Aorta (tissue), 5 donors: ENCODE measurements around the gene GTF2H4. TPM values are rescaled to one million over a fixed set of nuclear protein-coding genes. Genes with fewer than 3 reads are reported as not detected.
A peak's percentile ranks its signal among the peaks of the same experiment; 100 is the strongest.

Source experiments
- ATAC-seq: fragments of 200-7000 bp; cut with Tn5 transposase; one replicate; pipeline ENCODE4 v1.9.1; 2022; ENCODE audit warnings: moderate library complexity; ENCODE audit not compliant: low FRiP score
- DNase-seq, 2 donors: peaks; one replicate each; pipeline ENCODE4 v3.0.0-alpha.2; 2020
- H3K27ac ChIP-seq, 2 donors: one replicate each; pipeline ENCODE4 v1.5.1; 2013; ENCODE audit warnings: low read length in 2 of 2, mild to moderate bottlenecking in 2 of 2, moderate library complexity in 2 of 2, control low read depth in 1 of 2, inconsistent platforms in 1 of 2, low read depth in 1 of 2
- H3K27me3 ChIP-seq, 2 donors: one replicate each; pipeline ENCODE4 v1.6.1; 2013; ENCODE audit warnings: control low read depth in 1 of 2, low read length in 1 of 2, mild to moderate bottlenecking in 1 of 2, moderate library complexity in 1 of 2; ENCODE audit not compliant: insufficient read depth in 2 of 2, control insufficient read depth in 1 of 2
- H3K36me3 ChIP-seq, 2 donors: one replicate each; pipeline ENCODE4 v1.6.1; 2013; ENCODE audit warnings: control low read depth in 1 of 2, low read length in 1 of 2, mild to moderate bottlenecking in 1 of 2; ENCODE audit not compliant: insufficient read depth in 2 of 2, control insufficient read depth in 1 of 2
- H3K4me1 ChIP-seq, 2 donors: one replicate each; pipeline ENCODE4 v1.6.1; 2013; ENCODE audit warnings: low read length in 2 of 2, control low read depth in 1 of 2, mild to moderate bottlenecking in 1 of 2, moderate library complexity in 1 of 2; ENCODE audit not compliant: insufficient read depth in 2 of 2, control insufficient read depth in 1 of 2
- H3K4me3 ChIP-seq, 2 donors: one replicate each; pipeline ENCODE4 v1.5.1; 2013; ENCODE audit warnings: low read length in 2 of 2, control low read depth in 1 of 2, mild to moderate bottlenecking in 1 of 2
- H3K9me3 ChIP-seq: one replicate; pipeline ENCODE4 v1.6.1; 2013; ENCODE audit warnings: mild to moderate bottlenecking, low read length; ENCODE audit not compliant: control insufficient read depth
- WGBS, 2 donors: extraction: QIAGEN DNeasy Blood & Tissue Kit; methylation state at CpG; one replicate each; pipeline ENCODE4 v1.1.7; 2013; 5-methylcytosine and 5-hydroxymethylcytosine counted together
- intact Hi-C, 2 donors: fragments of 100-400 bp; cut with DNase I; formaldehyde crosslinking; loops; one replicate each; pipeline versions ENCODE4 v1.14.2 to v1.15.0; 2022
- polyA plus RNA-seq, 2 donors: library from polyadenylated mRNA; stranded (reverse); fragments of 200-250 nt; gene quantifications; one replicate each; pipeline ENCODE4 v1.2.3, GENCODE V29; 2013
- total RNA-seq, 2 donors: library from RNA; stranded (reverse); fragmentation: NEBNext Ultra II Directional; extraction: Animal tissue kit (Norgen Biotek cat#: 25700); gene quantifications; one replicate each; pipeline ENCODE4 v1.2.1, GENCODE V29; 2021
- donor health status: healthy with polysubstance abuse.
- donor health status: Bipolar disorder and iron deficiency.
- donor health status: DM: no; HTN: no; CAD: no.
- donor health status: DM: no; HTN: no; CAD: no.
- donor health status: DM: yes; HTN: yes; CAD: no.

Gene GTF2H4
- total and polyA plus RNA-seq, 4 donors: 3.9 to 88.2 (median 34.1) TPM

DNA sequence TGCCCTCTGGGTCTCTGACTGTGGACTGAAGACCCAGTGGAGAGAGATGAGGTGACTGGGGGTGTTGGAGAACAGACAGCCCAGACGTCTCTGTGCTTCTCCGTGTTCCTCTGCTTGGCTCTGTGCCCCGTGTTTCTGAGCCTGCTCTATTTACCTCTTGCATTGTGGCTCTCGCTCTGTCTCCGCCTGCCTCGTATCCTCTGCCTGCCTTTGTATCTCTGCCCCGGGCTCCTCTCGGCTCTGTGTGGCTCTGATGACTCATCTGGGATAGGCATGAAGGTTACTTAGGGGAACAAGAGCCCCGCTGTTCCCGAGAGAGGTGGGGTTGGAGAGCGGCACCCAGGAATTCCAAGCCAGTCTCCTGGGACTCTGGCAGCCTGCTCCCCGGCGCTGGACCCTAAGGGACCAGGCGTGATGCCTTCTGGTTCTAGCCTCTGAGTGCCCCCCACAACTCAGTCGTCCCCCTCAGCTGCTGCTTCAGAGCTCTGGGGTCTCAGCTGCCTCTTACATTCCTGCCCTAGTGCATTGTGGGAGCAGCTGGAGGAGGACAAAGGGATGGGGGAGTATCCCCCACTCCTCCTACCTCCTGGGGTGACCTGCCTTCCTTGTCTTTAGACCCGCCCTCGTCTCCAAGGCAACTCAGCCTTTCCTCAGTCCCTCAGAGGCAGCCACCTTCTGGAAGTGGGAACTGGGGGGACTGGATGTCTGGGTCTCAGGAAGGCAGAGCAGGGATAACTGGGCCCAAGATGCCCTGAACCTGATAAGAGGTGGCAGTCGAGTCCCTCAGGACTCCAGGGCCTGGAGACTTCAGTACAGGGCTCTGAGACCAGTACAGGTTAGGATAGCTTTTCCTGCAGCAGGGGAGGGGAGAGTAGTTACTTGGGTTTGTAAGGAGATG lies 21.8 kb upstream of the GTF2H4 start:
- intact Hi-C loops: no loop called here
- Histone ChIP-seq H3K27ac (no peak overlapping the region), H3K9me3 (no peaks in the 10 kb centered on the region), H3K4me3 (no peak overlapping the region), H3K4me1 (no peaks in the 10 kb centered on the region), H3K36me3 (no peaks in the 10 kb centered on the region), H3K27me3 (no peaks in the 10 kb centered on the region)
- DNase-seq: no peak
- 19 to 26% methylated on average over 18 of the region's 18 CpGs for WGBS, 2 donors
- no peak for ATAC-seq

DNA sequence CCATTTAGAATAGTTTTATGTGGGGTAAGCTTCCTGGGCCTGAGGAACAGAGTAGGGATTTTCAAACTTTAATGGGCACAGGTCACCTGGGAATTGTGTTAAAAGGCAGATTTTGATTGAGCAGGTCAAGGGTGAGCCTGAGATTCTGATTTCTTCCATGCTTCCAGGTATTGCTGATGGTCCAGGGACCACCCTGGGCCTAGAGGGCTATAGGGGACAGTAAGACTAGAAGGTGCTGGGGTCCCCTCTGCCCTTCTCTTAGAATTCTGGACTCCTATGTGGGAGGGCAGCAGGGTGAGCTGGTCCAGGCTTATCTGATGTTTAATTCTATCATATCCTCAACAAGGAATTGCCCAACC lies 21.1 kb upstream of the GTF2H4 start:
- DNase-seq: no peak
- H3K27me3 ChIP-seq: no peaks in the 10 kb centered on the region
- H3K9me3 ChIP-seq: no peaks in the 10 kb centered on the region
- H3K36me3 ChIP-seq: no peaks in the 10 kb centered on the region
- H3K4me1 ChIP-seq: no peaks in the 10 kb centered on the region
- no peak overlapping the region for H3K27ac ChIP-seq
- no peak for ATAC-seq
- H3K4me3 ChIP-seq: no peak overlapping the region
- intact Hi-C loops: no loop called here

DNA sequence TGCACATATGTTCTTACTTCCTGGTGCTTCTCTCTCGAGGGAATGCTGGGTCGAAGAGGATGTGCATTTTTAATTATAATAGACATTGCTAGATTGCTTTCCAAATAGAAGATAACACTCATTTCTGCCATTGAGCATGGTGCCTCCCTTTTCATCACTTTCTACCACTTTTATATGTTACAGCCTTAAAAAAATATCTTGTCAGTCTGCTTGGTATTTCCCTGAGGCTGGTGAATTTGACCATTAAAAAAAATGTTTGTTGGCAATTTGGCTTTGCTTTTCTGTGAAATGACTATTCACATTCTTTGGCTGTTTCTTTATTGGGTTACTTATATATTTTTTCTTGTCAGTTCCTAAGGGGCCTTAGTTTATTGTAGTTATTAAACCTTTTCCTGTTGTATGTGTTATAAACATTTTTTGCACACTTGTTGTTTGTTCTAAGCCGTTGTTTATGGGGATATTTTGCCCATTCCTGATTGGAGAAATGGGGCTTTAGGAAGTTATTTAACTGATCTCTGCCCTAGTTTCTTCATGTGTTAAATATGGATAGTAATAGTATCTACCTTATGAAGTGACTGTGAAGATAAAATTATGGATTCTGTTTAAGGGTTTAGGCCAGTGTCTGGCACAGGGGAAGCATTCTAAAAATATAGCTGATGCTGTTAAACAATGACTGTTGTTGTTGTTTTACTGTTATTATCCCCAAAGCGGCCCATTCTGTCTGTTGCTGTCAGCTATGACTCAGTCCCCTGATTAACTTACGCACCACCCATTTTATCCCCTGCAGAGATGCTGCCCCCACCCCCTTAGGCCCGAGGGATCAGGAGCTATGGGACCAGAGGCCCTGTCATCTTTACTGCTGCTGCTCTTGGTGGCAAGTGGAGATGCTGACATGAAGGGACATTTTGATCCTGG lies 19.8 kb upstream of the GTF2H4 start:
- intact Hi-C loops: no loop called here
- no peaks in the 10 kb centered on the region for H3K4me1 ChIP-seq
- WGBS, 2 donors: 72% methylated on average over 6 of the region's 6 CpGs
- no peaks in the 10 kb centered on the region for H3K9me3 ChIP-seq
- no peak overlapping the region for H3K4me3 ChIP-seq
- H3K36me3 ChIP-seq: no peaks in the 10 kb centered on the region
- H3K27ac ChIP-seq: no peak overlapping the region
- H3K27me3 ChIP-seq: no peaks in the 10 kb centered on the region
- ATAC-seq (no peak), DNase-seq (no peak)

DNA sequence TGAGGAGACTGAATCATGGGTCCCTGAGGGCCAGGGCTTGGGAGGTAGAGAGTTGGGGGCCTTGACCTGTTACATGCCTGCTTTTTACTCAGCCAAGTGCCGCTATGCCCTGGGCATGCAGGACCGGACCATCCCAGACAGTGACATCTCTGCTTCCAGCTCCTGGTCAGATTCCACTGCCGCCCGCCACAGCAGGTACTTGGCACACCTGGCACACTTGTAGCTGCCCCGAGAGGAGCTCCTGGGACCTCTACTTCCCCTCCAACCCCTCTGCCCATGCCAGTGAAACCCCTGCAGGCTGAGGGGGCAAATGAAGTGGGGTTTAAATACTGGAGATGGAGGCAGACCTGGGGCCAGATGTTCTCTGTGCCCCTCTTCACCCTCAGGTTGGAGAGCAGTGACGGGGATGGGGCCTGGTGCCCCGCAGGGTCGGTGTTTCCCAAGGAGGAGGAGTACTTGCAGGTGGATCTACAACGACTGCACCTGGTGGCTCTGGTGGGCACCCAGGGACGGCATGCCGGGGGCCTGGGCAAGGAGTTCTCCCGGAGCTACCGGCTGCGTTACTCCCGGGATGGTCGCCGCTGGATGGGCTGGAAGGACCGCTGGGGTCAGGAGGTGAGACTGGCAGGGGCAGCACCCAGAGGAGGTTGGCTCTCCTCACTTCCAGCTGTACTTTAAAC lies 19.1 kb upstream of the GTF2H4 start:
- ATAC-seq (no peak), DNase-seq (no peak)
- Histone ChIP-seq H3K27me3 (no peaks in the 10 kb centered on the region), H3K4me1 (no peaks in the 10 kb centered on the region), H3K36me3 (no peaks in the 10 kb centered on the region), H3K27ac (no peak overlapping the region), H3K9me3 (no peaks in the 10 kb centered on the region), H3K4me3 (no peak overlapping the region)
- 89 to 93% methylated on average over 18 of the region's 18 CpGs for WGBS, 2 donors
- intact Hi-C loops: no loop called here

DNA sequence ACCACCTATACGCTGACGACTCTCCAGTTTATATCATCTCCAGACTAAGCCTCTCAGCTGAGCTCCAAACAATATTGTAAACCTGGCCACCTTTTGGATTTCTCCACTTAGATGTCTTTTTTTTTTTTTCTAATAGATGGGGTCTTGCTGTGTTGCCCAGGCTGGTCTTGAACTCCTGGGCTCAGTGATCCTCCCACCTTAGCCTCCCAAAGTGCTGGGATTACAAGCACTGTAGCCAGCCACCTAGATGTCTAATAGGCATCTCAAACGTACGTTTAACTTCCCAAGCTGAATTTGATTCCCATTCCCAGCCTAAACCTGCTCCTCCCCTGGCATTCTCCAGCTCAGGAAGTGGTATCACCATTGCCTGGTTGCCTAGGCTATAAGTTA lies 18.5 kb upstream of the GTF2H4 start:
- H3K4me1 ChIP-seq: no peaks in the 10 kb centered on the region

DNA sequence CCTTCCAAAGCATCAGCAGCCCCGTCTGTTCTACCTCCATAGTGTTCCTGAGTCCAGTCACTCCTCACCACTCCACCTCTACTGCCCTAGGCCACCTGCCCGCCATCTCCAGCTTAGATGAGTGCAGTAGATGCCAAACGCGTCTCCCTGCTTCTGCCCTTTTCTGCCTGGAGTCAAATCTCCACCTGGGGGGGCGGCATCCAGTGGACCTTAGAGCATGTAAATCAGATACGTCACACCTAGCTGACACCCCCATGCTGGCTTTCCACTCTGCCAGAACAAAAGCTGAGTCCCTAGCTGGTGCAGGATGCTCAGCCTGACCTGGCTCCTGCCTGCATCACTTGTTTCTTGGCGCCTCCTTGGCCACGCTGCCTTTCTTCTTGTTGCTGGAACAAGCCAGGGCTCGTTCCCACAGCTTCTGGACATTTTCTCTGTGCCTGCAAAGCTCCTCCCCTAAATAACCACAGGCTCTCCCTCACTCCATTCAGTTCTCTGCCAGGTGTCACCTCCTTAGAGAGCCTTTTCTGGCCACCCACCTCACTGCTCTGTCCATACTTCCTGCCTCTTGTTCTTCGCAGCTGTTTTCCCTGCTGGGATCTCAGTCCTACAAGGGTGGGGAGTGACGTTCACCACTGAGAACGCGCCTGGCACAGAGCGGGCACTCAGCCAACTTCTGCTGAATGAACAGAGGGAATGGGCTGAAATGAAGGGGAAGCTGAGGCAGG lies 17.9 kb upstream of the GTF2H4 start:
- no peaks in the 10 kb centered on the region for H3K4me1 ChIP-seq
- H3K27me3 ChIP-seq: no peaks in the 10 kb centered on the region
- no peaks in the 10 kb centered on the region for H3K9me3 ChIP-seq
- H3K4me3 ChIP-seq: no peak overlapping the region
- peak in 1 of 2 donors; percentile 55 for DNase-seq
- intact Hi-C loops: no loop called here
- no peak for ATAC-seq
- WGBS, 2 donors: 64 to 70% methylated on average over 14 of the region's 14 CpGs
- peaks cover 0 to 4% of the 10 kb centered on the region in 2 donors for H3K36me3 ChIP-seq
- H3K27ac ChIP-seq: no peak overlapping the region

More for the DNA sequence above, 18.5 kb upstream of the GTF2H4 start:
- Histone ChIP-seq H3K27me3 (no peaks in the 10 kb centered on the region), H3K4me3 (no peak overlapping the region), H3K9me3 (no peaks in the 10 kb centered on the region), H3K36me3 (peaks cover 0 to 3% of the 10 kb centered on the region in 2 donors), H3K27ac (no peak overlapping the region)
- DNase-seq (no peak), ATAC-seq (no peak)
- WGBS, 2 donors: 68 to 79% methylated on average over 4 of the region's 4 CpGs
- intact Hi-C loops: no loop called here

DNA sequence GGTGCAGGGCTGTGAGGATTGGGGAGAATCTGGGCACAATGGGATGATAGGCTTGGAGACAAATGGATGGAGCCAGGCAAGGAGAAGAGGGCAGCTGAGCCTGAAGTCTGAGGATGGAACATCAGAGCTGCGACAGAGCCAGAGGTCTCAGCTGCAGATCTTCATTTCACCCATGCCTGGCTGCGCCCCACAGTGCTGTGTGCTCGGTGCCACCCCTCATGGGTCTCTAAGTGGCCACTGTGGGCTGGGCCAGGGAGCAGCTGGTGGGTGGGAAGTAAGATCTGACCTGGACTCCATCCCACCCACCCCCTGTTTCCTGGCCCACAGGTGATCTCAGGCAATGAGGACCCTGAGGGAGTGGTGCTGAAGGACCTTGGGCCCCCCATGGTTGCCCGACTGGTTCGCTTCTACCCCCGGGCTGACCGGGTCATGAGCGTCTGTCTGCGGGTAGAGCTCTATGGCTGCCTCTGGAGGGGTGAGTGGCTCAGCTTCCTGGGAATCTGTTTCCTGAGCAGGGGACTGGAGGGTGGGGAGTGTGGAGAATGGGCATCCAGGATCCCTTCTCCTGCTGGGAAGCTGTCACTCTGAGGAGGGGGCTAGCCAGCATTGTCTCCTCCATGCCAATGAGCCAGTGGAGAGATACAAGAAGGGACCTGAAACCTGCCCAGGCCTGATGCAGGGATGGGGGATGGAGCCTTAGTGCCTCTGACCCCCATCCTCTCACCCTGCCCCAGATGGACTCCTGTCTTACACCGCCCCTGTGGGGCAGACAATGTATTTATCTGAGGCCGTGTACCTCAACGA lies 17.2 kb upstream of the GTF2H4 start:
- intact Hi-C loops: no loop called here
- Histone ChIP-seq H3K4me3 (no peak overlapping the region), H3K36me3 (peaks cover 0 to 4% of the 10 kb centered on the region in 2 donors), H3K27me3 (no peaks in the 10 kb centered on the region), H3K9me3 (no peaks in the 10 kb centered on the region), H3K27ac (no peak overlapping the region), H3K4me1 (no peaks in the 10 kb centered on the region)
- DNase-seq: peak in 1 of 2 donors; percentile 55
- 87% methylated on average over 12 of the region's 12 CpGs for WGBS, 2 donors
- no peak for ATAC-seq

DNA sequence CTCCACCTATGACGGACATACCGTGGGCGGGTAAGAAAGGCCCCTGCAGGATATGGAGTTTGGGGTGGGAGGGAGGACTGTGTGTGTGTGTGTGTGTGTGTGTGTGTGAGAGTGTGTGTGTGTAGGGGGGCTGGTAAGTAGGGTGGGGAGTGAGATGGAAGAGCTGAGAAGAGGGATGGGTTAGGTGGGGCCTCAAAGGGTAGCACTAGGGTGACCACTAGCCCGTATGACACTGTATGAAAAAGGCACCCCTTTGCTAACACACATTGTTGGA lies 16.6 kb upstream of the GTF2H4 start:
- Histone ChIP-seq H3K27ac (no peak overlapping the region), H3K36me3 (peaks cover 0 to 4% of the 10 kb centered on the region in 2 donors), H3K27me3 (no peaks in the 10 kb centered on the region), H3K9me3 (no peaks in the 10 kb centered on the region), H3K4me3 (no peak overlapping the region), H3K4me1 (no peaks in the 10 kb centered on the region)
- WGBS, 2 donors: 84 to 93% methylated on average over 4 of the region's 4 CpGs
- intact Hi-C loops: no loop called here
- ATAC-seq: no peak
- DNase-seq: no peak
